IPS-11a (cell line): ENCODE results near the gene GMDS.
"Not testable (repeated sequence)": the region's sequence is repeated elsewhere in the genome, so short reads cannot be mapped to it uniquely, and the experiment has no call there.

Experiments used
- H3K4me3 ChIP-seq: one replicate; pipeline ENCODE4 v1.5.1; 2013; ENCODE audit warnings: low read depth, low read length, control low read depth

The GMDS gene

DNA sequence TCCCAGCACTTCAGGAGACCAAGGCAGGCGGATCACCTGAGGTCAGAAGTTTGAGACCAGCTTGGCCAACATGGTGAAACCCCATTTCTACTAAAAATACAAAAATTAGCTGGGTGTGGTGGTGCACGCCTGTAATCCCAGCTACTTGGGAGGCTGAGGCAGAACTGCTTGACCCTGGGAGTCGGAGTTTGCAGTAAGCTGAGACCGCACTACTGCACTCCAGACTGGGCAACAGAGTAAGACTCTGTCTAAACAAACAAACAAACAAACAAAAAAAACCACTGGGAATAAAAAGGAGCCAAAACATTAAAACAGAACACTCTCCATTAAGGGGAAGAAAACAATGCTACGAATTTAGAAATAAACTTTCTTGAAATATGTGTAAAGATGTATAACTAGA lies 576.9 kb downstream of the GMDS start:
- H3K4me3 ChIP-seq, result not testable (repeated sequence)

DNA sequence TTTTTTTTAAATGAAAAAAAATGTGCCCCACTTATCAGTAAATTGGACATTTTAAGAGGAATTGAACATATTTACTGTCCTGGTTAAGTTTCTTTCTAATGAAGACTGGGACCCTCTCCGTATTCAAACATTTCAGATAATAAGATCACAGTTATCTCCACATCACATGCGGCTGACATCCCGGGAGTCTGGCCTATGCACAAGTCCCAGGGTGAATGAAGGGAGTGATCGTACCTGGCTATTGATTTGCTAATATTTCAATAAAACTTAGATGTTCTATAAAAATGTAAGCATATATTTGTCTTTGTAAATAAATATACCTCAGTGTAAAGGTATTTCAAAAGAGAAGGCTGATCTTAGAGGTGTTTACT lies 577.6 kb downstream of the GMDS start:
- no peak overlapping the region for H3K4me3 ChIP-seq

DNA sequence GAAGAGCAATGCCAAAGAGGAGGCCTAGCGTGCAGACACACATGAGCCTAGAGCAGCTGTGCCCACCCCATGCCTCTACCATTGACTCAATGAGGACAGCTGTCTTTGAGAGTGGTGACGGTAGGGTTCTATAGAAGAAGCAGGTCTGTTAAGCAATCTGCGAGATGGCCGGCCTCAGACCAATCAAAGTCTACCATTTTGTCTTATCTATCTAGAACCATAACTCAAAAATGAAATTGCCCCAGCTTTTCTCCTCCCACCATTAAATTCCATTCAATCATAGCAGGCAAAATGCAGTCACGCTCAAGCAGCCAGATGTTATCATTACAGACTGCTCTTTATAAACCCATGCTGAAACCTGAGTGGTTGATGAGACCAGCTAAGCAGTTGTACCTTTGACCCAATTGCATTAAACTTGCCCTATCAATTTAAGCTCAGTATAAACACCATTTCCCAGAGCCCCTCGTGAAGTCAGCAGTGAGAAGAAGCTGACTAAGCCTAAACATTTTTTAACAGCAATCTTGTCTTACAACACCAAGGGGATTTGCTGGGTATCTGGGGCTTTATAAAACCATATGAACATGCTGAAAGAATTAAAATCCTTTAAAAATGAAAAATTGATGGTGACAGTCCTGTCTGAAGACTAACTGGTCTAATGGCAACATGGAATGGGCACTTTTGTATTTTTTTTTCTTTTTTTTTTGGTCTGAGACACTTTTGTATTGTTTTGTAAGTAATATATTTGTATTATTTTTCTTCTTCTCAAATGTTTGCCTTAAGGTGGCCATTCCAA lies 578.2 kb downstream of the GMDS start:
- H3K4me3 ChIP-seq, result no peak overlapping the region

DNA sequence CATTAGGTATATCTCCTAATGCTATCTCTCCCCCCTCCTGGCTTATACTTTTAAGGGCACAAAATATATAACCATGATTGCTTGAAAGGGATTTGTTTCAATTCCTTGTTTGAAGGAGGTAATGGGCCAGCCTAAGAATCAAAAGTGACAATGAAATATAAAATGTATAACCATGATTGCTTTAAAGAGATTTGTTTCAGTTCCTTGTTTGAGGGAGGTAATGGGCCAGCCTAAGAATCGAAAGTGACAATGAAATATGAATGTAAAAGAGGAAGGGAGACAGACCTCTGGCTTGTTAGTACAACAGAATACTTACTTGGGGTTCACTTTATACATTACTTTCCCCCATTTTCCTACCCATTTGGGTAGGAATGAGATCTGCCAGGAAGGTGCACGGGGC lies 580.2 kb downstream of the GMDS start:
- H3K4me3 ChIP-seq, result no peak overlapping the region

DNA sequence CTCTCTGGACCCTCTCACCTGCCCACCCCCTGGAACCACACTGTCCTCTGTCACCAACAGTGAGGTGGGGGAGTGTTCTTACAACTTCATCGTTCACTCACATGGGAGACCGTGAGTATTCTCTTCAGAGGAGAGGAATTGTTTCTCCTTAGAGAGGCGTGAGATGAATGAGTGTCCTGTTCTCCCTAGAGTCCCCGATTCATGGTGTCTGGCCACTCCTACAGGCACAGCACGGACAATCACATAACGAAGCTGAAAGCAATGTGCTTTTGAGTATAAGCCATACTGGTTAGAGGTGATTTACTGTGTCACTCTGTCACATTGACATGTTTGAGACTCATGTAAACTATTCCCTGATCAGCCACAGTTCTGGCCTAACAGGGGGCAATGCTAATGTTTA lies 581.1 kb downstream of the GMDS start:
- H3K4me3 ChIP-seq, result no peak overlapping the region

DNA sequence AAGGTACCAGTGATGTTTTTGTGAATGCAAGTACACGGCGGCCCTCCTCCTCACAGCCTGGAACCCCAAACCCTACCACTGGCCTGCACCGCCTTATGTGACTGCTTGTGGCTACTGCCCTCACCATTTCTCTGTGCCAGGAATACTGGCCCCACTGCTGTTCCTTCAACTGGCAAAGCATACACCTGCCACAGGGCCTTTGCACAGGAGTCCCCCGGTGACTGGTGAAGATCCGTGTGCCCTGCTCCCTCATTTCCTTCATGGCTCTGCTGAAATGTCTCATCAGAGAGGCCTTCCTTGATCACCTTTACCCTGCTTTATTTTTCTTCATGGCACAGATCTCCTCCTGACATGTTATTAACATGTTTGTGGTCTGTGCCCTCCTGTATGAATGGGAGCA lies 581.9 kb downstream of the GMDS start:
- no peak overlapping the region for H3K4me3 ChIP-seq

DNA sequence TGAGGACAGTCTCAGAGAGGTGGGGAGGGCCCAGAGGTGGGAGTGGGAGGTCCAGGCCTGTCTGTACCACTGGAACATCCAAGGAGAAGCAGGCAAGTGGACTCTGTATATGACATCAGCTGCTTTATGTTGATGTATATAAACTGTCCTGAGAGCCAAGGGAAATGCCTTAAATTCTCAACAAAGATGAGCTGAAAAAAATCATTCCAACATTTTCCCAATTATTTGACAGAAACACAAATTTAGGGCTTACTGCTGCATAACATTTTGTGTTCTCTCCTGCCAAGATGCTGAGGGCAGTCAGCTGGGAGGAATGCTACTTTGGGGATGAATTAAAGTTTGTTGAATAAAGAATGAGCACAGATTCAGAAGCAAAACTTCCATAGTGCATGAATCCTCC lies 582.9 kb downstream of the GMDS start:
- H3K4me3 ChIP-seq, result no peak overlapping the region

DNA sequence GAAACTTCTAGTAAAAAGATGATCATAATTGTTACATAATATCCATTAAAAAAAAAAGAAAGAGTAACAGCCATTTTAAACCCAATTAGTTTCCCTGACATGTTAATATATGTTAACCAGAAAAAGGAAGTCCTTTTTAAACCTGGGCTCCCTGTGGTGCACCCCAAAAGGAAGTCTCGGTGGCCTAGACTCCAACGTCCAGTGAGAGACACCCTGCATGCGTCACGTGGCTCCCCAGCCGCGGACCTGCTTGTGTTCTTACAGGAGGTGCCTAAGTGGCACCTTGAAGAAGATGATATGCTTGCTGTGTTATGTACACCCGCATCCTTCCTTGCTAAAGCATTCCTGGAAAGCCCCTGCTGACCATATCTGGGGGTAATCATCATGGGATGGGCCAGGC lies 585.6 kb downstream of the GMDS start:
- H3K4me3 ChIP-seq, result no peak overlapping the region

DNA sequence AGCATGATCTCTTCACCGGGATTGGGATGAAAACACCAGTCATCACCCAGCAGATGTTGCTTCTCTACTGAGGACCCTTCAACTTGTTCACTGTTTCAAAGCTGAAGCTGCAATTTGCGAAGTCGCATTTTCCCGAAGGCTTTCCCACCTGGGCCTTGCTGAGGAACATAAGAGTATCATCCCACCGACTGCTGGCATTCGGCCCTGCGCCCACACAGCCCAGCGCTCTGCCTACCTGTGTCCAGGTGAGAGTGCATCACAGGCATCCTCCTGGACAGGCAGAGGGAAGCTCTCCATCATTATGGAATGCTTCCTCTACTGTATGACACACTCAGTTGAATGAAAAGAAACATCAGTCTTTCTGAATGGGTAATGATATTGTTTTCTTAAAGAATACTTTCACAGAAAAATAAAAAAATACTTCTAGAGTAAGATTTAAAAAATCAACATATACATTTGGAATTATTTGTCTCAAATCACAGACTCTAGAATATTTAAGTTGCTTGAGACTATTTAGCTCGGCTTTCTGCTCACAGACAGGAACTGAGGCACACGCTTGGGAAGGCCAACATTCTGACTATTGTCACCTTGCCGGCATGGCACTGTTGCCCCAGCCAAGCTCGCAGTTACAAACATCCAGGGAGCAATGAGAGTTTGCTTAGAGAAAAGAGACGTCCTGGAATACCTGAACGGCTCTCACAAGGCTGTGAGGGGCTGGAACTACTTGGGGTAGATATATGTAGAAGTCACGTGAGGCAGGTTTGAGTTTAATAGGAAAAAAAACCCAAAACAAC lies 587.0 kb downstream of the GMDS start:
- no peak overlapping the region for H3K4me3 ChIP-seq

DNA sequence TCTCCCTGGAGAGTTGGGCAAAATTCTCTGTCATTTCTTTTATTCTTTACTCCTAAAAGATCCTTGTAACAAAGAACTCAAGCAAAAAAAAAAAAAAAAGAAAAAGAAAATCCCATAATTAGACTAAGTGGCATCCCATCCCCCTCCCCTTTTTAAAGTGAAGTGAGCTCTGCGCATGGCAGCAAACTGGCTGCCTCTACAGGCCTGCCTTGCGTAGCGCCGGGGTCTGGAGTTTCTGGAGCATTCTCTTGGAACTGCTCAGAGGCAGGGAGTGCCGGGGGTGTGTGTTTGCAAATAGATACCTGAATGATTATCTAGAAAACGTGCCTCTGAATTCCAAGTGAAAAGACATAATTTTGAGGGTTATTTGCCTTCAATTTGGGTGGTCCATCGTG lies 587.6 kb downstream of the GMDS start:
- no peak overlapping the region for H3K4me3 ChIP-seq

DNA sequence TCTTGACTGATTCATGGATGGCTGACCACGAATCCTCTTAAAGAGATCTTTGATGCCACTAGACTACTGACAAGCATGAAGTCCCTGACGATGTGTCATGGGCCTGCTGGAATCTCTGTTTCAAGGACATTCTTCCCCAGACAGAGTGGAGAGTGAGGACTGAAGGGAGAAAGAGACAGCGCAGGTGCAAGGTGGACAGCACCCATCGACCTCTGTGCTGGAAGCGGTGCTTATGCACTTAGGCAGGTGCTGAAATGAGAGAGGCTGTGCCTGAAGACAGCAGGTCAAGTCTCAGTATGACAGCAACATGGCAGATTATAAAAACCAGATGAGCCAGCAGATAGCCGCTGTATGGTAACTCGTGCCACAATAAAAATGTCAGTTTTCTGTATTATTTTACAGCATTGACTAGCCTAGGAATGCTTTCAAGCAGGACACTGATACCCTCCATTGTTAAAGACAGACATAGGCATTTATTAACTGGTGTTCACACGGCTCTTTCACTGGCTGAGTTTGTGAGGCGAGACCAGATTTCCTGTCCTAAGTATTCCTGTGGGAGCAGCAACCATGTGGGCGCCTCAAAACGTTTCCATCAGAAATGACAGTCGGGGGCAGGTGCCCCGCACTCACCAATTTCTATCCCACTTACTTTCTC lies 588.2 kb downstream of the GMDS start:
- no peak overlapping the region for H3K4me3 ChIP-seq

DNA sequence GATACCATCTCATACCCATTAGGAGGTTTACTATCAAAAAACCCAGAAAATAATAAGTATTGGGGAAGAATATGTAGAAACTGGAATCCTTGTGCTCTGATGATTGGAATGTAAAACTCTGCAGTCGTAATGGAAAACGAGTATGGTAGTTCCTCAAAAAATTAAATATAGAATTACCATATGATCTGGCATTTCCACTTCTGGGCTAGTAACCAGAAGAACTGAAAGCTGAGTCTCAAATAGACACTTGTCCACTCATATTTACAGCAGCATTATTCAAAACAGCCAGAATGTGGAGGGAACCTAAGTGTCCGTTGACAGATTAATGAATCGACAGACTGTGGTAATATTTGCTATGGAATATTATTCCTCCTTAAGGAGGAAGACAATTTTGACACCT lies 591.4 kb downstream of the GMDS start:
- H3K4me3 ChIP-seq, result no peak overlapping the region

DNA sequence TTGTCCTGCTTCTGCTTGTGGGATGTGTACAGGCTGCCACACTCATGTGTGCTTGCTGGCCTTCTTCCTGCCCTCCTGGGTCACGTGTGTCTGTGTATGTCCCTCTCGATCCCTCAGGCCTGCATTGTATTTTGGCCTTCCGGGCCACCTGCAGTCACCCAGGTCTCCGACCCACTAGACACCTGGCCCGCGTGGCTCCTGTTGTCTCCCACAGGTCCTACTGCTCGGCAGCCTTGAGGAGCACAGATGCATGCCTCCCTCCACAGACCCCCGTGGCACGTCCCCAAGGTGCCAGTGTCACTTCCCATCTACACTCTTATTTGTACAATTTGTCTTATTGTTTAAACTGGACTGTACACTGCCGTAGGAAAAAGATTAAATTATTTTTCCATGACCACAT lies 592.6 kb downstream of the GMDS start:
- no peak overlapping the region for H3K4me3 ChIP-seq

DNA sequence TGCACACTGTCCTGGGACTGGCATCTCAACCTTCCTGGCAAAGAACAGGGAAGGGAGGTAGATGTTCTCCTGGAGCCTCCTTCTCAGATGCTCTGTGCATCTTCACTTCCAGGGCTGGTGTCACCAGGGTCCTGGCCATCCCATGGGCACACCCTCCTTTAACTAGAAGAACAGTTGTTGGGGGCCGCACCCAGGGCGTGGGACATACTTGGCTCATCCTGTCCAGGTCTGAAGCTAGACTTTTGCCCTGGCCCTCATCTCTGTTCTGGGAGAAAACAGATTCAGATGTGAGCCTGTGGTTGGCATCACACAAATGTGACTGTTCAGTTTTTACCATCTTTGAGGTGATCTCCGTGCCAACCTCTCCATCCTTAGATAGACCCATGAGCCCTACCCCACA lies 594.0 kb downstream of the GMDS start:
- no peak overlapping the region for H3K4me3 ChIP-seq

DNA sequence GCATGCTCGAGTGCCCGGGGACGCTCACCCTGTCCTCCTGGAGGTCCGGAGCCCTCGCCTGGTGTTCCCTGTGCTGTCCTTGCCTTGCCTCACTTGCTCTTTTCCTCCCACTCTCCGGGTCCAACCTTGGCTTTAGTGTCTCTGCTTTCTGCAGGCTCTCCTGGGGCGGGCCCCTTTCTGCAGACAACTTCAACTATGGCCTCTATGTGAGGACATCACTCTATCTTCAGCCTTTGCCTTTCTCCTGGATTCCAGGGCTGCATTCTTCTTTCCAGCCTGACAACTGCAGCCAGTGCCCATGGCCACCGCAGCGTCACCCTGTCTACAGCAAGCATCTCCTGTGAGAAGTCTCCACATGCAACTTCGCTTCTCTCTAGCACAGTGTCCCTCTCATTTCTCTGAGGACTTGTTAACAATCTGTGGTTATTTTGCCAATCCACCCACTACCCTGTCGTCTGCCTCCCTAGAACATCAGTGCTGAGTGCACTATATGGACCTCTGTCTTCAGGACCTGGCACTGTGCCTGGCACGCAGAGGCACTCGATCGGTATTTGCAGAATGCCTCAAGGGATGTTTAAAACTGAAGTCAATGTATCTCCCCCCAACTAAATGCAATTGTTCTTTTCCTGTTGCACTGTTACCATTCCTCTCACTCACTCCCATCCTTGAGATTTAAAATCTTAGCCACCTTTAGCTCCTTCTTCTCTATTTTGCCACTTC lies 599.8 kb downstream of the GMDS start:
- H3K4me3 ChIP-seq, result no peak overlapping the region

DNA sequence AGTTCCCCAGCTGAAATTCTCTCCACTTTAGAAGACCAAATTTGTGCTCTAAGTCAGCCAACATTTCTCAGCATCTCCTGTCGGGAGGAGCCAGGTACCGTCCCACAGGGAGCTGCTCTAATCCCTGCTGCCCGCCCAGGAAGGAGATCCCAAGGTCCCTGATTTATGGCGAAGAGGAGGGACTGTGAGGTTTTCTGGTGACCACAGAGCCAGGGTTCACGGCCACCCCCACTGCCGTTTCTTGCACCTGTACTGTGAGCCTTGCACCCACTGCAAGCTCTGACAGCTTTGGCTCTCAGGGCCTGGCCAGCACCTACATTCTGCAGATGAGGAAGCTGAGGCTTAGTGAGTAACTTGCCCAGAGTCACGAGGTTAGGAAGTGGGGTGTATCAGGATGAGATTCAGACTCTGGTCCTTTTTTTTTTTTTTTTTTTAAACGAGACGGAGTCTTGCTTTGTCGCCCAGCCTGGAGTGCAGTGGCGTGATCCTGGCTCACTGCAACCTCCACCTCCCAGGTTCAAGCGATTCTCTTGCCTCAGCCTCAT lies 600.8 kb downstream of the GMDS start:
- H3K4me3 ChIP-seq, result no peak overlapping the region

DNA sequence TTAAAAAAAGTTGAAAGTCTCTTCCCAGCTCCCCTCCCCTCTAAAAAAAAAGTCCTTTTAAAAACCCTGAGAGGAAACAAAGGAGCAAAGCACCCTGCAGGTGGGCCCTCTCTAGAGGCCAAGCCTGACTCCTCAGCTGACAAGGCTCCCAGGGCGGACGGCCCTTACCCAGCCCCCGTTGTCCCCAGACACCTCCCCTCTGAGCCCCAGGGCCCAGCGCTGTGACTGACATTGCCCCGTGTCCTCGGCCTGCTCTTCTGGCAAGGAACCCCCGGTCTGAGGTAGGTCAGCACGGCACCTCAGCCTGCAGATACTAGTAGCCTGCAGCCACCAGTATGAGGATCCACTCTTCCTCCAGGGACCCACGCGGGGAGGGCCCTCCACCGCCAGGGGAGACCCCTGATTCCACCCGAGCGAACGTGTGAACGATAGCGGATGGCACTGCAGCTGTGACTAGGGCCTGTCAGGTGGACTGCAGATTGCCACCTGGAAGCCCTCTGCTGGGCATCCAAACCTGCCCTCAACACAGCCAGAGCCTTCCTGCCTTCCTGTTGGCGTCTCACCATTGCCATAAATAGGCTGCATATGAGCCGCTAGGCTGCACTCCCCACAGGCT lies 601.5 kb downstream of the GMDS start:
- no peak overlapping the region for H3K4me3 ChIP-seq

DNA sequence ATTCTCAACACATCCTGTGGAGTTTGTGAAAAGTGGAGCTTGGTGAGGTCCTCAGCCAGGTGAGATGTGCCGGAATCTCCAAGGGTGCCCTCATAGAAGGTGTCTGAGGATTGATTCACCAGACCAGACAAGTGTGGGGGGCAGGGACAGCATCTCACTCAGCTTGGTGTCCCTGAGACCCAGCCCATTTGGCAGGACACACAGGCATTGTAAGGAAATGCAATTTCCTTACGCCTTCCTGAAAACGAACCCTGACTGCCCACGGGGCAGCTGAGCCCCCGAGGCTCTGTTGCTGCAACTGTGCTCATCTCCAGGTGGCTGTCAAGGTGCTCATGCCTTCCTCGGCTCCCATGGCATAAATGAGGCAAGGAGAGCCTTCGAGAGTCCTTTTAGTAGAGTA lies 602.3 kb downstream of the GMDS start:
- no peak overlapping the region for H3K4me3 ChIP-seq

DNA sequence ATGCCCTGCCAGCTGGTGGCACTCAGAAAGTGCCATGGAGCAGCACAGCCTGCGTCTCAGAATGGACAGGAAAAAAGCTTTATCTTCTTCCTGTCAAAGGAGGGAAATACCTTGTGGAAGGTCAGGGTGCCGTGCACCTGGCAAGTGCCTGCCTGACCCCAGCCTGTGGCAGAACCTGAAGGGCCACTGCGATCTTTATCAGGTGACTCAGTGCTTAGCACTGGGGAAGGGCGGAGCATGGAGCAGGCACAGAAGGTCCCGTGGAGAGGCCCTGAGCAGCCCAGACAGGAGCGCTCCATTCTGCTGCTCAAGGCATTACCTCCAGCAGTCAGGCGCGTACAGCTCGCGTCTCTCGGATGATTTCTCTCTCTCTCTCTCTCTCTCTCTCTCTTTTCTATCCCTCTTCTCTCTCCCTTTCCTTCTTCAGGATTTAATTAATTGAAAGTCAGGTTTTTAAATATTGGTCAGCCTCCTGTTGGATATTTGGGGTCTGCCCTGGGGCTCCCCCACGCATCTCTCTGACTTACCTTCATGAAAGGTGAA lies 604.0 kb downstream of the GMDS start:
- H3K4me3 ChIP-seq, result no peak overlapping the region

DNA sequence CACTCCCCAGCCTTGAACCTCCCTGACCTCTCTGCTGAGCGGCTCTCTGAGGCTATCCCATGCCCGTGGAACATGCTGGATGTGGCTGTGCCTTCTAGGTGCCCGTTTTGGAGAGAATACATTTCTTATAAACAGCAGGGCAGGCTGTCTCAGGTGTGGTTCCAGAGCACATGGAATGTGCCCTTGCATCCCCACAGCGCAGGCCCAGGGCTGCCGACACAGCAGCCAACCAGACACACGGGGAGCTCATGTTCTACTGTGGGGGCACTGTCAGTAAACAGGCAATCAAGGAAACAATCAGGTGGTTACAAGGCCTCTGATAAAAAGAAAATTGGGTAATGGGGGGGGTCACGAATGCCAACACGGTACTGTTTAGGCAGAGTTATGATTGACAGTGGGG lies 604.9 kb downstream of the GMDS start:
- no peak overlapping the region for H3K4me3 ChIP-seq
